ENCODE results near the gene GGPS1. TPM values are rescaled to one million over a fixed set of nuclear protein-coding genes. Genes with fewer than 3 reads are reported as not detected.
"Not testable (repeated sequence)": the region's sequence is repeated elsewhere in the genome, so short reads cannot be mapped to it uniquely, and the experiment has no call there.

Gene GGPS1
- polyA plus RNA-seq (ENCODE audit: insufficient read length in 10 of 10): 10 to 100 TPM; 35.3 to 45.0 (median 39.0) TPM
- long read RNA-seq, donor 1, transcript GGPS1-201 (4 exons, 2,895 nt): major isoform, 6 of 6 reads
- long read RNA-seq, donor 1, partial matches to known transcripts: 0 of 6 reads
- long read RNA-seq, donor 1, other reads (novel, unspliced or antisense): 0 of 6 reads
- long read RNA-seq, donor 2, transcript GGPS1-201 (4 exons, 2,895 nt): major isoform, 14 of 15 reads
- long read RNA-seq, donor 2, partial matches to known transcripts: 0 of 15 reads
- long read RNA-seq, donor 2, other reads (novel, unspliced or antisense): 0 of 15 reads
- long read RNA-seq, donor 3: 0 reads
- long read RNA-seq, donor 4, transcript GGPS1-201 (4 exons, 2,895 nt): major isoform, 12 of 14 reads
- long read RNA-seq, donor 4, partial matches to known transcripts: 0 of 14 reads
- long read RNA-seq, donor 4, other reads (novel, unspliced or antisense): 0 of 14 reads
- long read RNA-seq, donor 5, transcript GGPS1-201 (4 exons, 2,895 nt): major isoform, 13 of 14 reads
- long read RNA-seq, donor 5, partial matches to known transcripts: 0 of 14 reads
- long read RNA-seq, donor 5, other reads (novel, unspliced or antisense): 0 of 14 reads
- long read RNA-seq, donor 6, transcript GGPS1-201 (4 exons, 2,895 nt): major isoform, 10 of 13 reads
- long read RNA-seq, donor 6, partial matches to known transcripts: 0 of 13 reads
- long read RNA-seq, donor 6, other reads (novel, unspliced or antisense): 0 of 13 reads
- long read RNA-seq, donor 7, partial matches to known transcripts: 0 of 3 reads
- long read RNA-seq, donor 7, other reads (novel, unspliced or antisense): 0 of 3 reads
- long read RNA-seq, donor 8, transcript GGPS1-201 (4 exons, 2,895 nt): major isoform, 7 of 7 reads
- long read RNA-seq, donor 8, partial matches to known transcripts: 0 of 7 reads
- long read RNA-seq, donor 8, other reads (novel, unspliced or antisense): 0 of 7 reads
- long read RNA-seq, donor 9, partial matches to known transcripts: 0 of 3 reads
- long read RNA-seq, donor 9, other reads (novel, unspliced or antisense): 0 of 3 reads

DNA sequence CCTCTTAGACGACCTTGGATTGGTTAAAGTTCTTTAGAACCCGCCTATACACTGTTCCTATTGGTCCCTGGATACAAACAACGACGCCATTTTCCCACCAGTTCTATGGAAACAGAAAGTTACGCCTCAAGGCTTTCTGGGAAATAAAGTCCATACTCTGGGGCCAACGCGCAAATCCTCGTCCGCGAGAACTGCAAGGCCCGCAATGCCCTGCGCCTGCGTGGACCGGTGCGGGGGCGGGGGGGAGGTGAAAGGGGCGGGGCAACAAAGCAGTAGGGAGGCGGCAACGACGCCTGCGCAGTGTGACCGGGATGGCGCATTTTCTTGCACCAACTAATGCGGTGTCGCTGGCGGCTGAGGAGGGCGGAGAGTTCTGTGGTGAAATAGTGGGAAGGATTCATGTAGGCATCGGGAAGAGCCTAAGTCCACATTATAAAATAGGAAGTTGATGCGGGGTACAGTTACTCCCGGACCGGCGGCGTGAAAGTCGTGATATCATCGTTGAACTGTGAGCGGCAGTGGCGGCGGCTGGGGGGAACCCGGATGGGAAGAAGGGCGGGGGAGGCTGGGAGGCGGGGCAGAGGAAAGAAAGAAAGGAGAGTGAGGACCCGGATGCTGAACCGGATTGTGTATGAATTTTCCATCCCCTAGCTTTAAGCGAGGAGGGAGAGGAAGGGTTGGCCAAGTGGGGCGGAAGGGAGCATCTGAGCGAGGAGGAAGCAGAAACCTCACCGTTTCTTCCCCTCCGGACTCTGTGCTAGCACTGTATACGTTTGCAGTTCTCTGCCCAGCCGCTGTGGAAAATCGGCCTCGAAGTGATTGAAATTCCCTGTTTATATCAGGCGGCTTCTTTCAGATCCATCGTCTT lies at the start of gene GGPS1:
GGPS1 (plus strand) TSS at position 300 of the 868 bp plus-strand sequence. CDS start 6,695 bp downstream, outside the sequence.
- DNase-seq: peak; percentile 98 to 100 (median 99)

DNA sequence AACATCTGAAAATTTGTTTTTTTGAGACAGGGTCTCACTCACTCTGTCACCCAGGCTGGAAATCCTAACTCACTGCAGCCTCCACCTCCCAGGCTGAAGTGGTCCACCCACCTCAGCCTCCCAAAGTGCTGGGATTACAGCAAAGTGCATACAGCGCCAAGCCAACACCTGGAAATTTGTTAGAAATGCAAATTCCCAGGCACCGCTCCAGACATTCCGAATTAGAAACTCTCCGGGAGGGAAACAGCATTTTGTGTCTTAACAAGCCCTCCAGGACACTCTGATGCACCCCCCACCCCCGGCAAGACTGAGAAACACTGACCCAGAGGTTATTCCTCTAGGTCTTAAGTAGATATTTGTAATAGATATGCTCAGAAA lies 49.5 kb upstream of the GGPS1 start:
- no peak for DNase-seq

DNA sequence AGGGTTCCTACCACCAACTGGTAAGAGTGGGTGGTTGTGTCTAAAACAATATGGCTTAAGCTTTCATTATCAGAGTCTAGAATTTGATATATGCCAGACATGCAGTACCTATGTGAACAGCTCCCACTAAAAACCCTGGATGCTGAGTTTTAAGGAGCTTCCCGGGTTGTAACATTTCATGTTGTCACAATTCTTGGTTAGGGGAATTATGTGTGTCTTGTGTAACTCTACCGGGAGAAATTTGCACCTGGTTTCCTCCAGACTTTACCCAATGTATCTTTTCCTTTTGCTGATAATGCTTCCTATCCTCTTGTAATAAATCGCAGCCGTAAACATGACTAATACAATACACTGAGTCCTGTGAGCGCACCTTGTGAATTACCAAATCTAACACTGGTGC lies 48.7 kb upstream of the GGPS1 start:
- no peak for DNase-seq

DNA sequence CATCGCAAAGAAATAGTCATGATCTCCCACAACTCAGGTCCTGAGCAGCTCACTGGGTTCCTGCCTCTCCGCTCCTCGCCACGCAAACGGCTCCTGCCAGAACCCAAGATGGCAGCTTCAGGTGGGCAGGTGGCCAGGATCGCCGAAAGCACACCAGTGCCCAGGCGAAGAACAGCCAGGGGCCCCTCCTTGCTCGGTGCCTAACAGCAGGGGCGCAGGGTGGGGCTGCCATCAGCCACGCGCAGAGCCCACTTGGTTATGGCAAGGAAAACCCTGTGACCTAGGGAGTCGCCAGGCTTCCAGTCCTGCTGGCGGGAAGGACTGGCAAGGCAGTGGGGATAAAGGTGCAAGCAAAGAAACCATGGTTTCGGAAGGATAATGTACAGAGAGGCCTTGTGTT lies 47.9 kb upstream of the GGPS1 start:
- DNase-seq: no peak

DNA sequence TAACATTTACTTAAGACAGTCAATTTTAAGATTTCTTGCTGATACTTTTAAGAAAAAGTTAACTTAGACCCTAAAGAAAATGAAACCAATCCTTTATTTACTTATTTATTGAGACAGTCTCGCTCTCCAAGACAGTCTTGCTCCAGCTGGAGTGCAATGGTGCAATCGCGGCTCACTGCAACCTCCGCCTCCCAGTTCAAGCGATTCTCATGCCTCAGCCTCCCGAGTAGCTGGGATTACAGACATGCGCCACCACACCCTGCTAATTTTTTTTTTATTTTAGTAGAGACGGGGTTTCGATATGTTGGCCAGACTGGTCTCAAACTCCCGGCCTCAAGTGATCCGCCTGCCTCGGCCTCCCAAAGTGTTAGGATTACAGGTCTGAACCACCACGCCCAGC lies 44.7 kb upstream of the GGPS1 start:
- DNase-seq: not testable (repeated sequence)

DNA sequence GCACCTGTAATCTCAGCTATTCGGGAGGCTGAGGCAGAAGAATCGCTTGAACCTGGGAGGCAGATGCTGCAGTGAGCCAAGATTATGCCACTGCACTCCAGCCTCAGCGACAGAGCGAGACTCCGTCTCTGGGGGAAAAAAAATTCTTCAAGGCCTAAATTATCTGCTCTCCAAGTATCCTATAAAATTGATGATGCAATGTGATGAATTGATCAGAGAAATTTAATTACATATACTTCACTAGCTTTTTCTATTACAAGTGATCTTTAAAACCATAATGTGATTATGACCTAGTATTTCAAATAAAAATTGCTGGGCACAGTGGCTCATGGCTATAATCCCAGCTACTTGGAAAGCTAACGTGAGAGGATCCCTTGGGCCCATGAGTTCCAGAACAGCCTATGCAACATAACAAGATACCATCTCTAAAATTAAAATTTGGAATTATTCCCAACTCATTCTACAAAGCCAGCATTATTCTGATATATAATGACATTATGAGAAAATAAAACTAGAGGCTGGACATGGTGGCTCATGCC lies 44.1 kb upstream of the GGPS1 start:
- no peak for DNase-seq

DNA sequence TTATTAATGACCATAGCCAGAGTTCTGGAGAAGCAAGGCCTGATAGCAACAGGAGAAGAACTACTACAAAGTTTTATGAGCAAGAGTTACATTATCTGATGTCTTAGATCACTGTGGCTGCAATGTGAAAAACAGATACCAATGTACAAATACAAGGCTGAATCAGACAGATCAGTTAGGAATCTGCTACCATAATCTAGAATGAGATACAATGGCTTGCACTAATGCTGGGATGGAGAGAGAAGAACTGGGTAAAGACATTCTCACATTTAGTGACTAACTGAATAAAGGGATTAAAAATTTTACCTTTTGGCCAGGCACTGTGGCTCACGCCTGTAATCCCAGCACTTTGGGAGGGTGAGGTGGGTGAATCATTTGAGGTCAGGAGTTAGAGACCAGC lies 41.7 kb upstream of the GGPS1 start:
- no peak for DNase-seq

DNA sequence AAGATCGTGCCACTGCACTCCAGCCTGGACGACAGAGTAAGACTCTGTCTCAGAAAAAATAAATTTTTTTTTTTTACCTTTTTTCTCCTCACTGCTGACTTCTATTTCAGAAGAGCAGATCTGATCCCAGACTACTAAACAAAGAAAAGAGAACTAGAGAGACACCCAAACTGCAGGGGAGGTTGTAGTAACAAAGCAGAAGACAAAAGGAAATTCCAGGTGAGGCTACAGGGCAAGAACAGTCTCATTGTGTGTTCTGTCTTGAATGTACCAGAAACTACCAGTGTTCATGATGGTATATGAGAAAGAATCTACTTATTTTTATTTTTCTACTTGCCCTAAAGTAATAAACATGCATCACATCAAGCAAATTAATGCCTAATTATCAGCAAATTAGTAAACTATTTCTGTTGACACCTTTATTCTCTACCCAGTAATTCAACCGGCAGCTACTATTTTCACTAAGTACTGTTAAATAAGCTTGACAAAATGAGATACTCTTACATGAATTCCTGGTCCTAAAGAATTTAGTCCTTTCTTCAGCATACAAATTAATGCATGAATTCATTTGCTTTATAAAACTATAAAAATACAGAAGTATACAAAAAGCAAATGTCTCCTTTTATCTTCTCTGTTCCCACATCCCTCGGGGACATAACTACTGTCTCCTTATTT lies 41.0 kb upstream of the GGPS1 start:
- DNase-seq: no peak

DNA sequence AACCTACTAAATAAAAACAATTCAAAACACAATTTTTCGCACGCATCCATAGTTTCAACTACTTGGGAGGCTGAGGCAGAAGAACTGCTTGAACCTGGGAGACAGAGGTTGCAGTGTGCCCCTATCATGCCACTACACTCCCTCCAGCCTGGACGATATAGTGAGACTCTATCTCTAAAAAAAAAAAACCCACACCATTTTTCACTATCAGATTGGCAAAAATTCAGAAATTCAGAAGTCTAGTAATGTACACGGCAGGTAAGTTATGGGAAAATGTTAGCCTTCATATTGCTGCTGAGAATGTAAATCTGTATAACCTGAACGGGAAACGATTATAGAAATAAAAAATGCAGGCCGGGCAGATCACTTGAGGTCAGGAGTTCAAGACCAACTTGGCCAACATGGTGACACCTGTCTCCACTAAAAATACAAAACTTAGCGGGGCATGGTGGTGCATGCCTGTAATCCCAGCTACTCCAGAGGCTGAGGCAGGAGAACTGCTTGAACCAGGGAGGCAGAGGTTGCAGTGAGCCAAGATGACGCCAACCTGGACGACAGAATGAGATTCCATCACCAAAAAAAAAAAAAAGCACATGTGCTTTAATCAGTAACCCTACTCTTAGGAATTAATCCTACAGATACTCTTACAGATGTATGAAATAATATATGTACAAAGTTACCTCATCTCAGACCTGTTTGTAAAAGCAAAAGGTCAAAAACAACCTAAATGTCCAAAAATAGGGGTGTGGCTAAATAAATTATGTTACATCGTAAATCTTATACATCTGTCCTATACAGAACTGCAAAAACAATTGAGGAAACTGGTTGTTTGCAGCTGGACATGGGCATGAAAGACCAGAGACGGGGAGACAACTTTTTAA lies 38.3 kb upstream of the GGPS1 start:
- no peak for DNase-seq

DNA sequence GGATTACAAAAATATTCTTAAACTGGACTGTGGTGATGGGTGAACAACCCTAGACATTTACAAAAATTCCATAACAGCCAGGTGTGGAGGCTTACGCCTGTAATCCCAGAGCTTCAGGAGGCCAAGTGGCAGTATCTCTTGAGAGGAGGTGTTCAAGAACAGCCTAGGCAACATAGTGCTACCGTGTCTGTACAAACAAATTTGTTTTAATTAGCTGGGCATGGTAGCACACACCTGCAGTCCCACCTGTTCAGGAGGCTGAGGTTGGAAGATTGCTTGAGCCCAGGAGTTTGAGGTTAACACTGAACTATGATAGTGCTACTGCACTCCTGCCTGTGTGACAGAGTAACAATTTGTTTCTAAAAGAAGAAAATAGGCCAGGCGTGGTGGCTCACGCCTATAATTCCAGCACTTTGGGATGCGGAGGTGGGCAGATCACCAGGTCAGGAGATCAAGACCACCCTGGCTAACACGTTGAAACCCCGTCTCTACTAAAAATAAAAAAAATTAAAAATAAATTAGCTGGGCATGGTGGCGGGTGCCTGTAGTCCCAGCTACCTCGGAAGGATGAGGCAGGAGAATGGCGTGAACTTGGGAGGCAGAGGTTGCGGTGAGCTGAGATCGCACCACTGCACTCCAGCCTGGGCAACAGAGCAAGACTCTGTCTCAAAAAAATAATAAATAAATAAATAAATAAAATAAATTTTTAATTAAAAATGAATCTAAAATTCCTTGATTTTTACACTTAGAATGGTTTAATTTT lies 37.4 kb upstream of the GGPS1 start:
- no peak for DNase-seq

DNA sequence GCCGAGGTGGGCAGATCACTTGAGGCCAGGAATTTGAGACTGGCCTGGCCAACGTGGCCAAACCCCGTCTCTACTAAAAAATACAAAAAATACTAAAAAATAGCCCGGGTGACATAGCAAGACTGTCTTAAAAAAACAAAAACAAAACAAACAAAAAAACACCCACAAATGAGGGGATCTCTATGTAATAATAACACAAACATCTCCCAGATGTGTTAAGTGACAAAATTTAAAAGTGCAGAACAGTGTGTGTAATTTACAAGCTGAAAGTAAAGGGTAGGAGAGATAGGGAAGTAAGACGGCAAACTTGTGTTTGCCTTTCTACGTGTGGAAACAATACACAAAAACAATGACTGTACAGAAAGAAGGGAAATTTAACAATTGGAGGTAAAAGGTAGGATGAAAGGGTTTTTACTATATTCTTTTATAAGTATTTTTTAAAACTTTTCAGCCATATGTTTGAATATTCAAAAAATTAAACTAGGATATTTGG lies 36.7 kb upstream of the GGPS1 start:
- no peak for DNase-seq

DNA sequence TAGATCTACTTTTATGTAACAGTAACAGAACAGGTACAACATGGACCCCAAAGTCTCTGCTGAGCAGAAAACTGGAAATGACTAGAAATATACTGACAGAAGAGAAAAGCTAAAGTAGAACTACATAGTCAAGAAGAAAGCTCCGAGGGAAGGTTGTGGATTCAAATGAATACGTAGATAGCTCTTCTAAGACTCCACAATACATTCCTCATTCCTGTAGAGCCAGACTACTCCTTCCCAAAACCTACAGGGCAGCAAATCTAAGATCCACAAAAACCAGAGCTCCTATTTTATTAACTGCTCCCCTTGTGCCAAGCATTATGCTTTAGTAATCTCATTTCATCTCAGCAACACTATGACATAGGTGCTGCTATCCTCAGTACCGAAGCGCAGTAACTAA lies 35.6 kb upstream of the GGPS1 start:
- DNase-seq: no peak

DNA sequence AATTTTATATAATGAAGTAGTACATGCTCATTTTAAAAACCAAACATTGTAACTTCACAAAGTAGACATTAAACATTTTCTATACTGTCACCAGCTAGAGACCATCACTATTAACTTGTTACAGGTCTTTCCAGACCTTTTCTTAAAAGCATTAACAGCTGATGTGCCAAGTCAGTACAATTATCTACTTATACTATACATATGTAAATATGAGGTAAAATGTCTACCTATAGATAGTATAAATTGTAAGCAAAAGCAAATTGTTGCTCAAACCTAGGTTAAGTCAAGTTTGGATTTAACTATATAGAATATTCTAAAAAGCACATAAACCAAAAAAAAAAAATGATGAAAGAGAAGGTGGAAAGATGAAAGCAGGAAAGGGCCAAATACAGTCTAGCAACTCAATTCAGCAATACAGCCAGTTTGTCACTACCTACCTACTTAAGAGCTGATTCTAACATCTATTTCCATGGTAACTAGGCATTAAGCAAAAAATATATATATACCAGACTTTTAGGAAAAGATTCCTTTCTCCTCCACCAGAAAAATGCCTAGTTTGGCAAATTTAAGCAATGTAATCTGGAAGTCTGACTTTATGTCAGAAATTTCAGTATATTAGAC lies 34.9 kb upstream of the GGPS1 start:
- DNase-seq: no peak

DNA sequence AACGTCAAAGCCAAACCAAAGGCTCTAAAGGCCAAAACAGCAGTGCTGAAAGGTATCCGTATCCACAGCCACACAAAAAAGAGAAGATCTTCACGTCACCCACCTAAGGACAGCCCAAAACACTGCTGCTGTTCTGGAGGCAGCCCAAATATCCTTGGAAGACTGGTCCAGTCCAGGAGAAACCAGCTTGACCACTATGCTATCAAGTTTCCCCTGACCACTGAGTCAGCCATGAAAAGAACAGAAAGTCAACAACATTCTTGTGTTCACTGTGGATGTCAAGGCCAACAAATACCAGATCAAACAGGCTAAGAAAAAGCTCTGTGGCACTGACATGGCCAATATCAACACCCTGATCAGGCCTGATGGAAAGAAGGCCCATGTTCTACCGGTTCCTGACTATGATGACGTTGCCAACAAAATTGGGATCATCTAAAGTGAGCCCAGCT lies 32.4 kb upstream of the GGPS1 start:
- no peak for DNase-seq

DNA sequence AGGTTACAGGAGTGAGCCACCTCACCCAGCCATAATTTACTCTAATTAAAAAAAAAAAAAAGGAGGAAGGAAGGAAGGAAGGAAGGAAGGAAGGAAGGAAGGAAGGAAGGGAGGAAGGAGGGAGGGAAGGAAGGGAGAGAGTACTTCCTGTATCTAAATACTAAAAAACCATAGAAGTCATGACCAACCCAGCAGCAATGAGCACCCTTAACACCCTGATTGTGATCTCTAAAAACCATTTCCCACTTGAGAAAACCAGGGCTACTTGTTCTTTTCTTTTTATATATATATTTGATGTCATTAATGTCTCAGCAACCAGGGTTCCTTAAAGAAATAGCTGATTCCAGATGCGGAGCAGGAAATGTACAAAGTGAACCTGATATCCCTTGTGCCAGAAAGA lies 31.6 kb upstream of the GGPS1 start:
- no peak for DNase-seq

DNA sequence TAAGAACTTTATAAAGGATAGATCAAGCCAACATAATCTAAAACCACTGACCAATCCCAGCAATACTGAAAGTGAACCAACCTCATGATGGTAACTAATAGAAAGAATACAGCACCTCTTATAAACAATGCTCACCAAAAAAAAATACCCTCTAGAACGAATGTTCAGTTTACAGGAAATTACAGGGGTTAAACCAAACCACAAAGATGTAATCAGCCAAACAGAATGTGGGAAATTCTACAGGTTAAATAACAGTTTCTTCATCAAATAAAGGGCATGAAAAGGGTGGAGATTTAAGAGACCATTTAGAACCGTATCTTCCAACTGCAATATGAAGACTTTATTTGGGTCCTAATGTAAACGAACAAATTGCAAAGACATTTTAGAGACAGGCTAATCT lies 30.8 kb upstream of the GGPS1 start:
- DNase-seq: no peak

DNA sequence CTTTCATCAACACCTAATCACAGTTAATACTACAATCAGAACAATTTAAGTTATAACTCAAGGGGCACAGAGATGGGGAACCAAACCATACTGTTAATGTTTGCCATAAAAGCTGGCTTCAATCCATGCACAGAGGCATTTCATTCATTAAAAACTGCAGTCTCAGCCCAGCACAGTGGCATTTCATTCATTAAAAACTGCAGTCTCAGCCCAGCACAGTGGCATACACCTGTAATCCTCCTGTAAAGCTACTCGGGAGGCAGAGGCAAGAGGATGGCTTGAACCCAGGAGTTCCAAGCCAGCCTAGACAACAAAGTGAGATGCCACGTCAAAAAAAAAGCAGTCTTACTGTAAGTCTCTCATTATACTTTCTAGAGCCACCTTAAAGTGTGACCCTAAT lies 29.6 kb upstream of the GGPS1 start:
- DNase-seq: no peak
